EH (cell line): ENCODE results near the gene LRRC15.
A peak's percentile ranks its signal among the peaks of the same experiment; 100 is the strongest.

Experiments used
- DNase-seq: peaks from one replicate; pipeline ENCODE4 v3.0.0-alpha.2; 2015; ENCODE audit warnings: low read depth

LRRC15 gene

DNA sequence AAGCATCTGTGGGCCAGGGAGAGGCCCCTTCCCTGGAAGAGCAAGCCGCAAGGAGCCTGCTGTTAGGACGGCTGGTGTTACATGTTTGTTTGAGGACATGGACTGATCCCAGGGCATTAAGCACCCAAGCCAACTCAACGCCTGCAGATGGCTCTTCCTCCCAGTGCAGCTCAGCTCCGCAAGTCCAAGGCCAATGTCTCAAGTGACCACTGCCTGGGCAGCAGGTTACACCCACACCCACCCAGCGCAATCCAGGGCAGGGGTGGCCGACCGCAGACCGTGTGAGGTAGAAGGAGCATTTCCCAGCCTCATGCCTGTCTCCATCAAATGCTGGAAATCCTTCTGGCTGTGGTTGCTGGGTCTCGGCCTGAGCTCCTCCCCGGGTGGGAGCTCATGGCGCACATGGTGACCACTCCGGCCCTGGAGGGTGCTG lies 15.0 kb upstream of the LRRC15 start:
- no peak for DNase-seq

DNA sequence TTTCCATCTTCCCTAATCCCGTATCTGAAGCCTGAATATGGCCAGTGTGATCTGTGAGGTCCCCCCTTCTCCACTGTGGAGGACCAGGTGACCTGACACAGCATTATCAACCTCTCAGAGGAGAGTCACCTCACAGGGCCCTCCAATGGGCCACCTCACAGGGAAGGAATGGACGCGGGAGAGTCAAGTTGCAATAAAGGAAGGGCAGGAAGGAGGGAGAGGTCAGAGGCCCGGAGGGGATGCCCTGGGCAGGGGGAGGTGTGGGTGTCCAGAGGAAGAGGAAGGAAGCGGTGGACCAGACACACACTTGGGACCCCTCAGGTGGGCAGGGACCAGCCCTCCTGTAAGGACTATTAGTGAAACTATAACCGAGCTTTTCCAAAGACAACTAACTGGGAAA lies 14.6 kb upstream of the LRRC15 start:
- no peak for DNase-seq

- no peak for DNase-seq
Observed at GRCh38 chr3:194383276-194383940, 13.9 kb upstream of the LRRC15 start.

DNA sequence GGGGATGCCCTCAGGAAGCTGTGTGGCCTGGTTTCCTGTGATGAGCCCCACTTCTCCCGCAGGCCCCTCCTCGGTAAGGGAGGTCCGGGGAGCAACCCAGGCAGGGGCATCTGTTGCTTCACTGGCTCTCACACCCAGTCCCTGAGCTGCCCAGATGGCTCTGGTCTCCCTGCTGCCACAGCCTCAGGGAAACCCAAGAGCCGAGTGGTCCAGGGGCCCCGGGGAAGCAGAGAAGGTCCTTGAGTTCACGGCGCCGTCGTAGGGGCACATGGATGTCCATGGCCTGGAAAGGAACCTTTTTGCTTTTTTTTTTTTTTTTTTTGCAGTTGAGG lies 13.3 kb upstream of the LRRC15 start:
- DNase-seq, result no peak

DNA sequence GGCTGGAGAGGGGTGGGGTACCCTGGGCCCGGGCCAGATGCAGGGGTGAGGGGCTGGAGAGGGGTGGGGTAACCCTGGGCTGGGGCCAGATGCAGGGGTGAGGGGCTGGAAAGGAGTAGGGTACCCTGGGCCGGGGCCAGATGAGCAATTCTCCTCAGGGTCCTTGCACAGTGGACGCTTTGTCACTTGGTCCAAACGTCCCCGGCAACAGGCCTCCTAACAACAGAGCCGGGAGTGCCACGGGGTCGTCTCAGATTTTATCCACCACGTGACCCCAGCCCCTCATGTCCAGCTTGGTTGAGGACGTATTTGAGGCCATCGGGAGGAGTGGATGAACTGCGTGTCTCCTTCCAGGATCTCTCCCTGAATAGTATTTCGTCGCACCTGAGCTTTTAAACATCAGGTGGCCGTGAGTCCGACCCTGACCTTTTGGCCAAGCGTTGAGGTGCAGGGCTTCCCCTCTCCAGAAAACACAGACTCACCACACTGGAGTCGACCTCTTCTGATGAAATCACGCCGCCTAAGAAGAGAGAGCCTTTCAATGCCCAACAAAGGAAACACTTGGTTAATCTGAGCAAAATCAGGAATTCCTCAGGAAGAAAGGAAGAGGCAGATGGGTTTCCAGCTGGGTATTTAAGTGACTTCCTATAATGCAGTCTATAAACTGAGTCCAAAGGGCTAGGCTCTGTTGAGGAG lies 12.8 kb upstream of the LRRC15 start:
- DNase-seq, result no peak

DNA sequence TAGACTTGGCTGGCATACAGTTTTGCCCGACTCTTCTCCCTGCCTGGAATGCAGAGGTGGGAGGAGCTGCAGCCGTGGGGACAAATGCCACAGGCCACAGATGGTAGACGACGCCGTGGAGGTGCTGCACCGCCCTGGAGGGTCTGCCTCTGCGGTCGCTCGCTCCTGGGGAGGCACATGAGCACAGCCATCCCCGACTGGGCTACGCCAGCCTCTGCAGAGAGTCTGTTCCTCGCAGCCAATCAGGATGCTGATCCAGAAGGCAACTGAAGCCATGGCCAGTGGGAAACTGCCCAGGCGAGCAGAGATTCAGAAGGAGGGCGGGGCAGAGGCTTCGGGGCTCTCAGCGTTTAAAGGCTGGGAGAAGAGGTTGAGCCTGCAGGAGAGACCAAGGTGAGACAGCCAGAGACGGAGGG lies 11.9 kb upstream of the LRRC15 start:
- DNase-seq, result peak; percentile 57

DNA sequence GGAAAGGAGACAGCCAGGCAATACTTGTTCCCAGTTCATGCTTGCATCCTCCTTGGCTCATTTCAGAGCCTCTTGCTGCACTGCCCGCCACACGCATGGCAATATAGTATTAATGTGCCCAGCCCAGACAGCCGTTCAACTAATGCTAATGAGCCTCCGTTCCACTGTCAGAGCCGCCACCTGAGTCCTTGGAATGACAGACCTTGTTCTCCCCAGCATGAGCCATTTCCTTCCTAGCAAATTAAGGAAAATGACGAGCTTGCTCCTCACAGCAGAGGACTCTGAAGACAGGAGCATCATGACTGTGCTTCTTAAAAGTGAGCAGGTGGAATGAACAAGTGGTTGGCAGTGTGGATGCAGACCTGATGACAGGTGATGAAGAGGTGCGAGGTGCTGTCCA lies 10.8 kb upstream of the LRRC15 start:
- no peak for DNase-seq

DNA sequence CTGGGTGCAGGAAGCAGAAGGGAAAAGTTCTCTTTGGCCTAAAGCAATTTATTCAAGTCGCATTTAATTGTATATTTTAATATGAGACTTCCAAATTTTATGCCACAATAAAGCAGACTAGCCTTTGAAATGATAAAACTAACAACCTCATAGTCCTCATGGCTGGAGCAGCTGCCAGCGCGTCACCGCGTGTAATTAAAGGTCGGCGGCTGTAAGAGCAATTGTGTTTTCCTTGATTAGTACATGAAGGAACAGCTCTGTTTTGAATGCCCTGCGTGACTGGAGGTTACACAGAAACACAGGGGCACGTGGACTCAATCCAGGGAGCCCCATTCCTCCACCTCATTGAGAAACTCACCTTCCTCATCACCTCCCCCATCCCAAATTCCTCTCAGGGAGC lies 10.1 kb upstream of the LRRC15 start:
- DNase-seq, result no peak

GRCh38 chr3:194379231-194379630 lies 9.7 kb upstream of the LRRC15 start:
- no peak for DNase-seq

DNA sequence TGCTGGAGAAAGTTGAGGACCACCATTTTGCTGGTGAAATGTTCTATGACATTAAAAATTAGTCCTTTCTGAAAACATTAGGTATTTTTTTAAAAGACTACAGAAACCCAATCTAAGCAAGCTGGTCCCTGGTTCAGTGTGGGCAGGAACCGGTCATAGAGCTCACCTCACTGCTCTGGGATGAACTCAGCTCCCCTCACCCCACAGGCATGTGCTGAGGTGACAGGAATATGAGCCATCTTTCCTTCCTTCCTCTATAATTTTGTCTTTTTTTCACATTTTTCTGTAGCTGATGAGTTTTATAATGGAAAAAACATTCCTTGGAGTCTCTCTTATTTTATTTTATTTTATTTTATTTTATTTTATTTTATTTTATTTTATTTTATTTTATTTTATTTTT lies 8.2 kb upstream of the LRRC15 start:
- no peak for DNase-seq

GRCh38 chr3:194376241-194376560 lies 6.7 kb upstream of the LRRC15 start:
- no peak for DNase-seq

- DNase-seq, result no peak
Observed at GRCh38 chr3:194375473-194376240, 6.1 kb upstream of the LRRC15 start.

- DNase-seq, result no peak
Observed at GRCh38 chr3:194374935-194375334, 5.4 kb upstream of the LRRC15 start.

- no peak for DNase-seq
Observed at GRCh38 chr3:194373899-194374298, 4.4 kb upstream of the LRRC15 start.

- no peak for DNase-seq
Observed at GRCh38 chr3:194373028-194373427, 3.5 kb upstream of the LRRC15 start.

GRCh38 chr3:194370753-194371152 lies 1.2 kb upstream of the LRRC15 start:
- no peak for DNase-seq

- no peak for DNase-seq
Observed at GRCh38 chr3:194368918-194369317, 625 bp downstream of the LRRC15 start.

DNA sequence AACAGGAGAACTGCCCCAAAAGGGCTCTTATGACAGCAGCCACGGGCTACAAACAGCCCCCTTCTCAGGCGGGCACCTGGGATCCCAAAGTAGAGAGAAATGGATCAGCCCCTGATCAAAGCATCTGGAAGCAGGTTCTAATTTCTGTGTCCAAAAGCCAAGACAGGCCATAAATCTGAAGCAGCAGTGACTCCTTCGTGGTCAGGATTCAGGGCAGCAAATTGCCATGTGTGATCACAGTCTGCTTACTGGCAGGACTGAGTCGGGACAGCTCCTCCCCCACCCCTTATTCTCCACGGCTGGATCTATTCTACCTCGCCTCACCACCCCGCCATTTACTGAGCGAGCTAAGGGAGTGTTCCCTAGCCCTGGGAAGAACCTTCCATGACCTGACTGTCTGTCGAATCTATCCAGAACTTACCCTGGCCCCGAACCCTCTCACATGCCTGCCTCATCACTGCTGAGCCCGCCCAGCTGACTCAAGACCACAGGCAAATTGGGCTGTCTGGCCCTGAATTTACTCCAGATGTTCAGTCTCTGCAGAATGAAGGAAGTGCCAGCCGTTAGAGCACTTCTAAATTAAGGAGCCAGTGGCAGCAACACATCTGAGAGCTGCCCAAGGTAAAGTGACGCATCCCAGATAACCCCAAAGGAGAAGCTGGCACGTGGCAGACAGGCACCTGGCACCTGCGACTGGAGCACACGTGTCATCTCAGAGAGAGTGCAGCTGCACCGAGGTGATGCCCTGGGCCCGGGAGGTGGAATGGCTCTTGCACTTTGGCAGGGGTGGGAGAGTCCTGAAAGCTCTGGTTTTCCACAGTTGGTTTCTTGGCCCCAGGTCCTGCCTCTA lies 1.3 kb downstream of the LRRC15 start:
- peak; percentile 72 for DNase-seq

- DNase-seq, result no peak
Observed at GRCh38 chr3:194365978-194366490, 3.5 kb downstream of the LRRC15 start.

DNA sequence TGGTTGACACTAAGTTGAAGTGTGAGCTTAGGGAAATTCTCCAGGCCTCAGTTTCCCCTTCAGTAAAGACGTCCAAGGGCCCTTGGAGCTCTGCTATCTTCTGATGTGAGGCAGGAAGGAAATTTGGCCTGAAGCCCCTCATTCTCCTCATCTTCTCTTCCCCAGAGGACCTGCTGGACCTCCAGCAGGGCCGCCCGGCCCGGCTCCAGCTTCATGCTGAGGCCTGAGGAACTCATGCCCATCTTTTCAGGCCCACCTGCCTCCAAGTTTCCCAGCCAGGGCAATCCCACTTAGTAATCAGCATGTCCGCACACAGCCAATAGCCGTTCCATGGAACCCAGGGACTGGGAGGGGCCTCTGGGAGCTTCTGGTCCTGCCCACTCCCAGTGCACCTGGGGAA lies 4.0 kb downstream of the LRRC15 start:
- no peak for DNase-seq

DNA sequence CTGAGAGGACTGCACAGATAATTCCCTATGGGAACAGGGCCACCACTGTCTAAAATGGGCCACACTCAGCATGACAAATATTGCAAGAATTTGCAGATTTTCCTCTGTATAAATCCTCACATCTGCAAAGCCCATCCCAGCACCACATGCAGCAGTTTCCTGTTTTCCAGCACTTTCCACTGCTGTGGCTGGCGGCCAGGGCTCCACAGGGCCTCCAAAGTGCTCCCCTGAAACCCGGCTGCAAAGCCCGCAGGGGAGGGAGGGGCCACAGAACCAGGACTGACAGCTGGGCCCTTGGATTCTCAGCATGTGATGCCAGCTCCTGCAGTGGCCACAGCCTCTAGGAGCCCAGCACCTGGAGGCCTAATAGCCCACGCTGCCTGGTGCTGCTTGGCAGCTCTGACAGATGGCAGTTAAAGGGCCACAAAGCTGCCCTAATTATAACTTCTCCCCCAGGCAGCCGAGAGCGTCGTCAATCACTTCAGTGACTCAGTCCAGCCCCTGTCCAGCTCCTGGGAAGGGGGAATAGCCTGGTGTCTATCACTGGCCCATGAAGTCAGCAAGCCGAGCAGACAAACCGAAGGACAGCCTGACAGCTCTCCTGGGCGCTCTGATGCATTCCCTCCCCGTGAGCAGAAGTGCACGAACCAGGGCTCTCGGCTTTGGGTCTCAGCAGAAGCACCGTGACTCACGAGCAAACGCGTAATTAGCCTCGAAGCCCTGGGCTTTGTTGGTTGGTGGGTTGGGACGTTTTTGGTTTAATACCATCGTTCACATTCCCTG lies 4.7 kb downstream of the LRRC15 start:
- DNase-seq, result peak; percentile 86

DNA sequence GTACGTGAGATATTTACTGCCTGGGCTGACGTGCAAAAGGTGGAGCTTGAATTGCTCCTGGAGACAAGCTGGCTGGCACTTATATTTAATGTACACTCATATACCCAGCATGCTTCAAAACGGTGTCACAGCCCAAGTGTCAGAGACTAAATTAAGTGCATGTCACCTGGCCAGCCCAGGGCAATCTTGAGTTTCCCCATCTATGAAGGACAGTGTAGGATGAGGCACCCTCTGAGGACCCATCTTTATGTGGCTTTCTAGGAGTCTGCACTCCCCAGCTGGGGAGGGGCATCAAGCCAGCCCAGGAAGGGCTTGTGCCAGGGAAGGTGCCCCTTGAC lies 5.3 kb downstream of the LRRC15 start:
- no peak for DNase-seq
